SK-N-SH treated with all-trans-retinoic acid at 6 μM for 48 hours (cell line): Measurements from ENCODE around the gene TAF1B.

ENCODE experiments used
- ATAC-seq: fragments of 200-7000 bp; cut with Tn5 transposase; 3 replicates; pipeline ENCODE4 v1.9.1; 2020; ENCODE audit warnings: mild to moderate bottlenecking, moderate library complexity
- BACH2 ChIP-seq: fragments of 250-450 bp; sonication (Bioruptor Pico); IDR thresholded peaks from 2 replicates; pipeline ENCODE4 v1.9.0; 2021; ENCODE audit warnings: mild to moderate bottlenecking, borderline replicate concordance
- CSDC2 ChIP-seq: fragments of 250-450 bp; sonication (Bioruptor Pico); IDR thresholded peaks from 2 replicates; pipeline ENCODE4 v1.5.0; 2020; ENCODE audit warnings: mild to moderate bottlenecking, moderate library complexity
- CSRNP3 ChIP-seq: fragments of 250-450 bp; sonication (Bioruptor Pico); IDR thresholded peaks from 2 replicates; pipeline ENCODE4 v1.5.1; 2021; ENCODE audit warnings: mild to moderate bottlenecking, moderate library complexity
- ESRRG ChIP-seq: fragments of 250-450 bp; sonication (Bioruptor Pico); IDR thresholded peaks from 2 replicates; pipeline ENCODE4 v1.6.1; 2021; ENCODE audit warnings: mild to moderate bottlenecking
- ISL1 ChIP-seq: fragments of 250-450 bp; sonication (Bioruptor Pico); IDR thresholded peaks from 2 replicates; pipeline ENCODE4 v2.1.2; 2022; ENCODE audit warnings: mild to moderate bottlenecking, moderate library complexity
- PATZ1 ChIP-seq: fragments of 250-450 bp; sonication (Bioruptor Pico); IDR thresholded peaks from 2 replicates; pipeline ENCODE4 v1.8.0; 2020; ENCODE audit warnings: mild to moderate bottlenecking, moderate library complexity, borderline replicate concordance
- TOX ChIP-seq: fragments of 250-450 bp; sonication (Bioruptor Pico); IDR thresholded peaks from 2 replicates; pipeline ENCODE4 v1.8.0; 2021; ENCODE audit warnings: mild to moderate bottlenecking, moderate library complexity, borderline replicate concordance
- ZFP3 ChIP-seq: fragments of 250-450 bp; sonication (Bioruptor Pico); IDR thresholded peaks from 2 replicates; pipeline ENCODE4 v1.5.0; 2020; ENCODE audit warnings: mild to moderate bottlenecking, moderate library complexity
- ZNF70 ChIP-seq: fragments of 450-650 bp; formaldehyde crosslinking; IDR thresholded peaks from 2 replicates; pipeline ENCODE4 v1.5.0; 2020; ENCODE audit warnings: mild to moderate bottlenecking, moderate library complexity
- ZNF8 ChIP-seq: fragments of 450-650 bp; formaldehyde crosslinking; IDR thresholded peaks from 2 replicates; pipeline ENCODE4 v1.5.0; 2020; ENCODE audit warnings: mild to moderate bottlenecking, moderate library complexity
- TF ChIP-seq, protein P1 (sequence below): fragments of 250-450 bp; sonication (Bioruptor Pico); IDR thresholded peaks from 2 replicates; pipeline ENCODE4 v1.5.0; 2020; ENCODE audit warnings: mild to moderate bottlenecking, moderate library complexity
- TF ChIP-seq, protein P2 (sequence below): fragments of 250-450 bp; sonication (Bioruptor Pico); IDR thresholded peaks from 2 replicates; pipeline ENCODE4 v1.8.0; 2021; ENCODE audit warnings: low read depth, mild to moderate bottlenecking, moderate library complexity, borderline replicate concordance

Gene TAF1B

GRCh38 chr2:9843229-9844035, at the start of gene TAF1B:
Gene TAF1B, plus strand, starts transcription at chr2:9843474. Its CDS starts 68 bp downstream, at chr2:9843542.
- ATAC-seq, result peak; percentile 93
- 0 out of 2 replicates have a peak, but pooled peaks have one; percentile 5 for TF ChIP-seq CSDC2 (CRISPR knock-in tag)
- TF ChIP-seq PATZ1, result no peak

- ATAC-seq, result no peak
- TF ChIP-seq, protein P1, sequence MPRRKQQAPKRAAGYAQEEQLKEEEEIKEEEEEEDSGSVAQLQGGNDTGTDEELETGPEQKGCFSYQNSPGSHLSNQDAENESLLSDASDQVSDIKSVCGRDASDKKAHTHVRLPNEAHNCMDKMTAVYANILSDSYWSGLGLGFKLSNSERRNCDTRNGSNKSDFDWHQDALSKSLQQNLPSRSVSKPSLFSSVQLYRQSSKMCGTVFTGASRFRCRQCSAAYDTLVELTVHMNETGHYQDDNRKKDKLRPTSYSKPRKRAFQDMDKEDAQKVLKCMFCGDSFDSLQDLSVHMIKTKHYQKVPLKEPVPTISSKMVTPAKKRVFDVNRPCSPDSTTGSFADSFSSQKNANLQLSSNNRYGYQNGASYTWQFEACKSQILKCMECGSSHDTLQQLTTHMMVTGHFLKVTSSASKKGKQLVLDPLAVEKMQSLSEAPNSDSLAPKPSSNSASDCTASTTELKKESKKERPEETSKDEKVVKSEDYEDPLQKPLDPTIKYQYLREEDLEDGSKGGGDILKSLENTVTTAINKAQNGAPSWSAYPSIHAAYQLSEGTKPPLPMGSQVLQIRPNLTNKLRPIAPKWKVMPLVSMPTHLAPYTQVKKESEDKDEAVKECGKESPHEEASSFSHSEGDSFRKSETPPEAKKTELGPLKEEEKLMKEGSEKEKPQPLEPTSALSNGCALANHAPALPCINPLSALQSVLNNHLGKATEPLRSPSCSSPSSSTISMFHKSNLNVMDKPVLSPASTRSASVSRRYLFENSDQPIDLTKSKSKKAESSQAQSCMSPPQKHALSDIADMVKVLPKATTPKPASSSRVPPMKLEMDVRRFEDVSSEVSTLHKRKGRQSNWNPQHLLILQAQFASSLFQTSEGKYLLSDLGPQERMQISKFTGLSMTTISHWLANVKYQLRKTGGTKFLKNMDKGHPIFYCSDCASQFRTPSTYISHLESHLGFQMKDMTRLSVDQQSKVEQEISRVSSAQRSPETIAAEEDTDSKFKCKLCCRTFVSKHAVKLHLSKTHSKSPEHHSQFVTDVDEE (CRISPR knock-in tag), result no peak
- TF ChIP-seq CSDC2 (CRISPR knock-in tag), result no peak
Measured at GRCh38 chr2:9793918-9794717, 49.2 kb upstream of the TAF1B start.

DNA sequence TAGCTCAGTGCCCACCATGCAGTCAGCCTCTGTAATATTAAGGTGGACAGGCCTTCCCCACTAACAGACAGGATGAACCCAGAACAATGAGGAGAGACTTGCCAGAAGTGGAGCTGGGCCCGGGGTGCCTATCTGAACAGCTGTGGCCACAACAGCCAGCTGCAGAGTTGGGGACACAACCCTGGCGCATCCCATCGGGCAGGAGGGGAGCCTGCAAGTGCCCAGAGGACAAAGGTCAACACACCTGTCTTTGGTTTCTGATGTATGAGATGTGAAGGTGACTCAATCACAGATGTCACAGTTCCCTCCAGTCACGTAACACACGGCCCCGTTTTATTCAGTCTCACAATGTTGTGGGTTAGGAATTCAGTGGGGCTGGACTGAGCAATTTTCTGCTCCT, 48.2 kb upstream of the TAF1B start:
- no peak for ATAC-seq
- TF ChIP-seq CSRNP3 (CRISPR knock-in tag) (no peak), ISL1 (CRISPR knock-in tag) (no peak), ZNF70 (CRISPR knock-in tag) (no peak), PATZ1 (no peak)
- TF ChIP-seq, protein P2, sequence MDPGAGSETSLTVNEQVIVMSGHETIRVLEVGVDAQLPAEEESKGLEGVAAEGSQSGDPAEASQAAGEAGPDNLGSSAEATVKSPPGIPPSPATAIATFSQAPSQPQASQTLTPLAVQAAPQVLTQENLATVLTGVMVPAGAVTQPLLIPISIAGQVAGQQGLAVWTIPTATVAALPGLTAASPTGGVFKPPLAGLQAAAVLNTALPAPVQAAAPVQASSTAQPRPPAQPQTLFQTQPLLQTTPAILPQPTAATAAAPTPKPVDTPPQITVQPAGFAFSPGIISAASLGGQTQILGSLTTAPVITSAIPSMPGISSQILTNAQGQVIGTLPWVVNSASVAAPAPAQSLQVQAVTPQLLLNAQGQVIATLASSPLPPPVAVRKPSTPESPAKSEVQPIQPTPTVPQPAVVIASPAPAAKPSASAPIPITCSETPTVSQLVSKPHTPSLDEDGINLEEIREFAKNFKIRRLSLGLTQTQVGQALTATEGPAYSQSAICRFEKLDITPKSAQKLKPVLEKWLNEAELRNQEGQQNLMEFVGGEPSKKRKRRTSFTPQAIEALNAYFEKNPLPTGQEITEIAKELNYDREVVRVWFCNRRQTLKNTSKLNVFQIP (CRISPR knock-in tag), result no peak

DNA sequence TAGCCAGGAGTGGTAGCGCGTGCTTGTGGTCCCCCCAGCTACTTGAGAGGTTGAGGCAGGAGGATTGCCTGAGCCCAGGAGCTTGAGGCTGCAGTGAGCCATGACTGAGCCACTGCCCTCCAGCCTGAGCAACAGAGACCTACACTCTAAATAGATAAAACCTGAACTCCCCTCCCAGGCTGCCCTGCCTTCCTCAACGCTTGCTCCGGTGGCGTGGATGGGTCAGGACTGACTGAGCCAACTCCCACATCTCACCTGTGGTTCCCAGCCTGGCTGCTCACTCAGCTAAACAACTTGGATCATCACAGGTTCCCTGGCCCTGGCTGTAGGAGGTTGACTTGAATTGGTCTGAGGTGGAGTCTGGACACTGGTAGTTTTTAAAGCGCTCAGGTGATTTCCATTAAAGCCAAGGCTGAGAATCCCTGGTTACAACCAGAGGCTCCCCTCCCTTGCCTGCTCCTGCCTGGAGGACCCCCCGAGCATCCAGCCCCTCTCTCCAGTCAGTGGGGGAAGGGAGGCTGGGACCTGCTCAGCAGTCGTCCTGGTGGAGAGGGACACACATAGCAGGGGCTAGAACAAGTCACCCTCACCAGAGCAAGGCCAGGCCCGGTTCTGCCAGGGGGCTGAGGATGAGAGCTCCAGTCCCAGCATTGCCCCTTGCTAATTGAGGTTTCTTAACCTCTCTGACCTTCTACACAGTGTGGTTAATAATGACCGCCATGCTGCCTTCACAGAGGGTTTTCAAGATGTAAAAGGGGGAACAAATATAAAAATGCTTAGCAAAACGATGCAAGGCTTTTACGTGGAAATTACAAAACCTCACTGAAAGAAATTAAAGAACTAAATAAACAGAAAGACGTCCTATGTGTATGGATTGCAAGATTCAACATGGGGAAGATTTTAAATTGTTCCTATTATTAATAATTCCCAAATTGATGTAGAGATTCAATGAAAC, 46.9 kb upstream of the TAF1B start:
- no peak for ATAC-seq
- TF ChIP-seq PATZ1, result no peak
- no peak for TF ChIP-seq ESRRG
- no peak for TF ChIP-seq ZFP3
- TF ChIP-seq TOX, result no peak
- TF ChIP-seq ZNF8, result no peak
- no peak for TF ChIP-seq BACH2
